Breast epithelium (tissue), 3 donors: ENCODE measurements around the gene APEH.

ENCODE experiments used
- CTCF ChIP-seq, 3 donors: fragments of 450-650 bp; IDR thresholded peaks; one replicate each; pipeline ENCODE4 v1.5.1; 2016 to 2017; ENCODE audit warnings: antibody characterized with exemption in 3 of 3, mild to moderate bottlenecking in 3 of 3, moderate library complexity in 3 of 3
- POLR2A ChIP-seq: fragments of 450-650 bp; IDR thresholded peaks from one replicate; pipeline ENCODE4 v1.6.1; 2016; ENCODE audit warnings: antibody characterized with exemption, mild to moderate bottlenecking, moderate library complexity
- POLR2AphosphoS5 ChIP-seq, 3 donors: sonication (generic); formaldehyde crosslinking; IDR thresholded peaks; one replicate each; pipeline ENCODE4 v1.6.1; 2017; ENCODE audit warnings: antibody characterized with exemption in 3 of 3

- TF ChIP-seq POLR2A (no peak), CTCF (IDR thresholded peaks at IDR 0.05) (no peak), POLR2AphosphoS5 (IDR thresholded peaks at IDR 0.05) (no peak)
Measured at GRCh38 chr3:49683162-49683561, 9.0 kb downstream of the APEH start.
